ENCODE measurements around the gene BCL6B. TPM values are rescaled to one million over a fixed set of nuclear protein-coding genes. Genes with fewer than 3 reads are reported as not detected.

Gene BCL6B
- total RNA-seq, 1 donor from 2014 or later = 13.0 TPM

- H3K4me1 ChIP-seq (ENCODE audit: control insufficient read depth in 3 of 3, insufficient read depth in 3 of 3, low read length in 3 of 3) = peaks cover 60 to 76% (median 66%) of the 10 kb centered on the region in 3 donors
- H3K4me3 ChIP-seq (ENCODE audit: low read length in 3 of 3) = peak overlapping the region; percentile 87 to 90 (median 88)
- no peaks in the 10 kb centered on the region for H3K9me3 ChIP-seq (ENCODE audit: control insufficient read depth in 3 of 3, low read length in 3 of 3)
- peaks cover 8 to 9% (median 8%) of the 10 kb centered on the region in 3 donors for H3K27me3 ChIP-seq (ENCODE audit: control insufficient read depth in 3 of 3, insufficient read depth in 3 of 3, low read length in 3 of 3)
- peaks cover 9 to 11% (median 10%) of the 10 kb centered on the region in 3 donors for H3K36me3 ChIP-seq (ENCODE audit: control insufficient read depth in 3 of 3, insufficient read depth in 3 of 3, low read length in 3 of 3)
- peak overlapping the region; percentile 87 to 95 (median 91) for H3K9ac ChIP-seq (ENCODE audit: low read depth in 1 of 3, low read length in 3 of 3)
- H3K27ac ChIP-seq (ENCODE audit: low read depth, low read length) = peak overlapping the region; percentile 97
Observed at GRCh38 chr17:7017827-7018200, 5.0 kb upstream of the BCL6B start.

GRCh38 chr17:7018331-7018964 lies 4.4 kb upstream of the BCL6B start:
- peak overlapping the region; percentile 87 to 95 (median 91) for H3K9ac ChIP-seq (ENCODE audit: low read depth in 1 of 3, low read length in 3 of 3)

GRCh38 chr17:7019367-7019766 lies 3.5 kb upstream of the BCL6B start:
- Histone ChIP-seq H3K9me3 (ENCODE audit: control insufficient read depth in 3 of 3, low read length in 3 of 3) (no peaks in the 10 kb centered on the region), H3K36me3 (ENCODE audit: control insufficient read depth in 3 of 3, insufficient read depth in 3 of 3, low read length in 3 of 3) (peaks cover 9 to 11% (median 10%) of the 10 kb centered on the region in 3 donors), H3K27ac (ENCODE audit: low read depth, low read length) (peak overlapping the region; percentile 97), H3K27me3 (ENCODE audit: control insufficient read depth in 3 of 3, insufficient read depth in 3 of 3, low read length in 3 of 3) (peaks cover 14 to 17% (median 16%) of the 10 kb centered on the region in 3 donors), H3K4me3 (ENCODE audit: low read length in 3 of 3) (peak overlapping the region; percentile 87 to 90 (median 88)), H3K9ac (ENCODE audit: low read depth in 1 of 3, low read length in 3 of 3) (peak overlapping the region; percentile 87 to 95 (median 91)), H3K4me1 (ENCODE audit: control insufficient read depth in 3 of 3, insufficient read depth in 3 of 3, low read length in 3 of 3) (peaks cover 49 to 71% (median 54%) of the 10 kb centered on the region in 3 donors)

More at GRCh38 chr17:7018331-7018964, 4.4 kb upstream of the BCL6B start:
- Histone ChIP-seq H3K4me3 (ENCODE audit: low read length in 3 of 3) (peak overlapping the region; percentile 87 to 90 (median 88)), H3K36me3 (ENCODE audit: control insufficient read depth in 3 of 3, insufficient read depth in 3 of 3, low read length in 3 of 3) (peaks cover 9 to 11% (median 10%) of the 10 kb centered on the region in 3 donors), H3K27ac (ENCODE audit: low read depth, low read length) (peak overlapping the region; percentile 97), H3K27me3 (ENCODE audit: control insufficient read depth in 3 of 3, insufficient read depth in 3 of 3, low read length in 3 of 3) (peaks cover 12 to 15% (median 15%) of the 10 kb centered on the region in 3 donors), H3K4me1 (ENCODE audit: control insufficient read depth in 3 of 3, insufficient read depth in 3 of 3, low read length in 3 of 3) (peaks cover 55 to 75% (median 61%) of the 10 kb centered on the region in 3 donors), H3K9me3 (ENCODE audit: control insufficient read depth in 3 of 3, low read length in 3 of 3) (no peaks in the 10 kb centered on the region)

- Histone ChIP-seq H3K27ac (ENCODE audit: low read depth, low read length) (peak overlapping the region; percentile 97), H3K36me3 (ENCODE audit: control insufficient read depth in 3 of 3, insufficient read depth in 3 of 3, low read length in 3 of 3) (peaks cover 9 to 11% (median 10%) of the 10 kb centered on the region in 3 donors), H3K4me3 (ENCODE audit: low read length in 3 of 3) (peak overlapping the region; percentile 87 to 90 (median 88)), H3K9me3 (ENCODE audit: control insufficient read depth in 3 of 3, low read length in 3 of 3) (no peaks in the 10 kb centered on the region), H3K4me1 (ENCODE audit: control insufficient read depth in 3 of 3, insufficient read depth in 3 of 3, low read length in 3 of 3) (peaks cover 53 to 70% (median 54%) of the 10 kb centered on the region in 3 donors), H3K27me3 (ENCODE audit: control insufficient read depth in 3 of 3, insufficient read depth in 3 of 3, low read length in 3 of 3) (peaks cover 14 to 17% (median 16%) of the 10 kb centered on the region in 3 donors), H3K9ac (ENCODE audit: low read depth in 1 of 3, low read length in 3 of 3) (peak overlapping the region; percentile 87 to 95 (median 91))
Observed at GRCh38 chr17:7019839-7020519, 2.9 kb upstream of the BCL6B start.

GRCh38 chr17:7020894-7021664 lies 1.8 kb upstream of the BCL6B start:
- H3K9me3 ChIP-seq (ENCODE audit: control insufficient read depth in 3 of 3, low read length in 3 of 3) = no peaks in the 10 kb centered on the region
- H3K4me3 ChIP-seq (ENCODE audit: low read length in 3 of 3) = peak overlapping the region; percentile 44 to 55 (median 54)
- H3K4me1 ChIP-seq (ENCODE audit: control insufficient read depth in 3 of 3, insufficient read depth in 3 of 3, low read length in 3 of 3) = peaks cover 42 to 59% (median 49%) of the 10 kb centered on the region in 3 donors
- peak overlapping the region; percentile 63 to 79 (median 75) for H3K9ac ChIP-seq (ENCODE audit: low read depth in 1 of 3, low read length in 3 of 3)
- peaks cover 14 to 17% (median 16%) of the 10 kb centered on the region in 3 donors for H3K27me3 ChIP-seq (ENCODE audit: control insufficient read depth in 3 of 3, insufficient read depth in 3 of 3, low read length in 3 of 3)
- H3K27ac ChIP-seq (ENCODE audit: low read depth, low read length) = peak overlapping the region; percentile 97
- H3K36me3 ChIP-seq (ENCODE audit: control insufficient read depth in 3 of 3, insufficient read depth in 3 of 3, low read length in 3 of 3) = peaks cover 8 to 11% (median 9%) of the 10 kb centered on the region in 3 donors

- peaks cover 36 to 48% (median 44%) of the 10 kb centered on the region in 3 donors for H3K4me1 ChIP-seq (ENCODE audit: control insufficient read depth in 3 of 3, insufficient read depth in 3 of 3, low read length in 3 of 3)
Observed at GRCh38 chr17:7021993-7022778, 664 bp upstream of the BCL6B start.

GRCh38 chr17:7023576-7024401 lies 939 bp downstream of the BCL6B start:
- peak overlapping the region; percentile 59 to 86 (median 79) for H3K9ac ChIP-seq (ENCODE audit: low read depth in 1 of 3, low read length in 3 of 3)
- H3K27me3 ChIP-seq (ENCODE audit: control insufficient read depth in 3 of 3, insufficient read depth in 3 of 3, low read length in 3 of 3) = peaks cover 14 to 17% (median 16%) of the 10 kb centered on the region in 3 donors
- H3K4me3 ChIP-seq (ENCODE audit: low read length in 3 of 3) = peak overlapping the region; percentile 57 to 72 (median 63)
- peaks cover 30 to 34% (median 34%) of the 10 kb centered on the region in 3 donors for H3K4me1 ChIP-seq (ENCODE audit: control insufficient read depth in 3 of 3, insufficient read depth in 3 of 3, low read length in 3 of 3)
- H3K36me3 ChIP-seq (ENCODE audit: control insufficient read depth in 3 of 3, insufficient read depth in 3 of 3, low read length in 3 of 3) = peaks cover 0 to 2% (median 0%) of the 10 kb centered on the region in 3 donors
- H3K27ac ChIP-seq (ENCODE audit: low read depth, low read length) = peak overlapping the region; percentile 87
- H3K9me3 ChIP-seq (ENCODE audit: control insufficient read depth in 3 of 3, low read length in 3 of 3) = no peaks in the 10 kb centered on the region

More at GRCh38 chr17:7021993-7022778, 664 bp upstream of the BCL6B start:
- peaks cover 14 to 17% (median 16%) of the 10 kb centered on the region in 3 donors for H3K27me3 ChIP-seq (ENCODE audit: control insufficient read depth in 3 of 3, insufficient read depth in 3 of 3, low read length in 3 of 3)
- peak overlapping the region; percentile 63 to 79 (median 75) for H3K9ac ChIP-seq (ENCODE audit: low read depth in 1 of 3, low read length in 3 of 3)
- peak overlapping the region; percentile 87 for H3K27ac ChIP-seq (ENCODE audit: low read depth, low read length)
- peak overlapping the region; percentile 54 to 63 (median 55) for H3K4me3 ChIP-seq (ENCODE audit: low read length in 3 of 3)
- no peaks in the 10 kb centered on the region for H3K9me3 ChIP-seq (ENCODE audit: control insufficient read depth in 3 of 3, low read length in 3 of 3)
- H3K36me3 ChIP-seq (ENCODE audit: control insufficient read depth in 3 of 3, insufficient read depth in 3 of 3, low read length in 3 of 3) = peaks cover under 1 to 4% (median under 1%) of the 10 kb centered on the region in 3 donors

GRCh38 chr17:7024402-7024785 lies 1.5 kb downstream of the BCL6B start:
- no peak overlapping the region for H3K9ac ChIP-seq (ENCODE audit: low read depth in 1 of 3, low read length in 3 of 3)
- H3K4me1 ChIP-seq (ENCODE audit: control insufficient read depth in 3 of 3, insufficient read depth in 3 of 3, low read length in 3 of 3) = peaks cover 28 to 33% (median 29%) of the 10 kb centered on the region in 3 donors
- peak overlapping the region in 2 of 3 donors; percentile 7 to 54 for H3K4me3 ChIP-seq (ENCODE audit: low read length in 3 of 3)
- H3K27ac ChIP-seq (ENCODE audit: low read depth, low read length) = no peak overlapping the region
- H3K9me3 ChIP-seq (ENCODE audit: control insufficient read depth in 3 of 3, low read length in 3 of 3) = no peaks in the 10 kb centered on the region
- H3K36me3 ChIP-seq (ENCODE audit: control insufficient read depth in 3 of 3, insufficient read depth in 3 of 3, low read length in 3 of 3) = peaks cover 0 to 2% (median 0%) of the 10 kb centered on the region in 3 donors
- H3K27me3 ChIP-seq (ENCODE audit: control insufficient read depth in 3 of 3, insufficient read depth in 3 of 3, low read length in 3 of 3) = peaks cover 14 to 17% (median 16%) of the 10 kb centered on the region in 3 donors
